GM18861 (cell line): ENCODE measurements around the gene ARF6.
"Not testable (repeated sequence)": the region's sequence is repeated elsewhere in the genome, so short reads cannot be mapped to it uniquely, and the experiment has no call there.

ENCODE experiments used
- ATAC-seq: cut with Tn5 transposase; IDR thresholded peaks from one replicate; pipeline ENCODE4 v1.9.1; 2021; ENCODE audit not compliant: unreplicated experiment

The ARF6 gene

DNA sequence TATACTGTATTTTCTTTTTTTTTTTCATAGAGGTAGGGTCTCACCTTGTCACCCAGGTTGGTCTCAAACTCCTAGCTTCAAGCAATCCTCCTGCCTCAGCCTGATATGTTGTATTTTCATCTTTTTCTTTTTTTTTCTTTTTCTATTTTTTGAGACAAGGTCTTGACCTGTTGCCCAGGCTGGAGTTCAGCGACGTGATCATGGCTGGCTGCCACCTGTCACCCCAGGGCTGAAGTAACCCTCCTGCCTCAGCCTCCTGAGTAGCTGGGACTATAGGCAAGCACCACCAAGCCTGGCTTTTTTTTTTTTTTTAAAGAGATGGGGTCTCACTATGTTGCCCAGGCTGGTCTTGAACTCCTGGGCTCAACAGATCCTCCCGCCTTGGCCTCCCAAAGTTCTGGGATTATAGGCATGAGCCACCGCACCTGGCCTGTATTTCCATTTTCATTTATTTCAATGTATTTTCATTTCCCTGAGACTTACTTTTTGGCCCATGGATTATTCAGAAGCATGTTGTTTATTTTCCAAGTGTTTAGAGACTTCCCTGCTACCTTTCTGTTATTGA, 16.2 kb upstream of the ARF6 start:
- ATAC-seq: no peak

DNA sequence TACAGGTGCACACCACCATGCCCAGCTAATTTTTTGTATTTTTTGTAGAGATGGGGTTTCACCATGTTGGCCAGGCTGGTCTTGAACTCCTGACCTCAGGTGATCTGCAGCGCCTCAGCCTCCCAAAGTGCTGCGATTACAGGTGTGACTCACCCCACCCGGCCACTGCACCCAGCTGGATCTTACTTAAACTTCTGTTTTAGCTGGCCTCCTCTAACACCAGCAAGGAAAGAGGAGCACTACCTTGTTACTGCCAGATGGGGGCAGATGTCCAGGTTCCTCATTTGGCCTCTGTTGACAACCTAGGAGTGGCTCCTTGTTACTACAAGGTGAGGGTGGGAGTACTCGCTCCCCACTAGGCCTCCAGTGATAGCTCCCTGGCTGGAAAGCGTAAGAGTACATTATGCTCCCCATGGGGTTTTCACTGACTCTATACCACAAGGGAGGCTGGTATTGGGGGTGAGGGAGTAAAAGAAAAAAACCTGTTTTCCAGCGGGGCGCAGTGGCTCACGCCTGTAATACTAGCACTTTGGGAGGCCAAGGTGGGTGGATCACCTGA, 13.2 kb upstream of the ARF6 start:
- peak; percentile 90 for ATAC-seq

DNA sequence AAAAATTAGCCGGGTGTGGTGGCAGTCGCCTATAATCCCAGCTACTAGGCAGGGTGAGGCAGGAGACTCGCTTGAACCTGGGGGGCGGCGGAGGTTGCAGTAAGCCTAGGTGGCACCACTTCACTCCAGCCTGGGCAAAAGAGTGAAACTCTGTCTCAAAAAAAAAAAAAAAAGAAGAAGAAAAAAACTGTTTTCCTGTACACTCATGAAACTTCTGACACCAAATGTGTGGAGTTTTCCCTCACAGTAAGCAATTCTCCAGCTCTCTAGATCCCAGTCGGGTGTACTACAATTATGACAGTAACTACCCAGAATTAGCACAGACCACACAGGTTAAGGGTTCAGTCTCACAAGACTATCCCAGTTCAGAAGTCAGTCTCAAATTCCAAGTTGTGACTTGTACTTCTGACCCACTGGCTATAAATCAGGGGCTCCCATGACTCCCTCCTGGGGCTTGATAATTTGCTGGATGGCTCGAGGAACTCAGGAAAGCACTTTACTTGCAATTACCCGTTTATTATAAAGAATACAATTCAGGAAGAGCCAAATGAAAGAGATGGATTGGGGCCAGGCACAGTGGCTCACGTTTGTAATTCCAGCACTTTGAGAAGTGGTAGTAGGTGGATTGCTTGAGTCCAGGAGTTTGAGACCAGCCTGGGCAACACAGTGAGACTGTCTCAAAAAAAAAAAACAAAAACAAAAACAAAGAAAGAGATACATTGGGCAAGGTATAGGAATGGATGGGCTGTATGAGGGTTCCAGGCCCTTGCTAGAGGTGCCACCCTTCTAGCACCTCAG, 12.4 kb upstream of the ARF6 start:
- no peak for ATAC-seq

DNA sequence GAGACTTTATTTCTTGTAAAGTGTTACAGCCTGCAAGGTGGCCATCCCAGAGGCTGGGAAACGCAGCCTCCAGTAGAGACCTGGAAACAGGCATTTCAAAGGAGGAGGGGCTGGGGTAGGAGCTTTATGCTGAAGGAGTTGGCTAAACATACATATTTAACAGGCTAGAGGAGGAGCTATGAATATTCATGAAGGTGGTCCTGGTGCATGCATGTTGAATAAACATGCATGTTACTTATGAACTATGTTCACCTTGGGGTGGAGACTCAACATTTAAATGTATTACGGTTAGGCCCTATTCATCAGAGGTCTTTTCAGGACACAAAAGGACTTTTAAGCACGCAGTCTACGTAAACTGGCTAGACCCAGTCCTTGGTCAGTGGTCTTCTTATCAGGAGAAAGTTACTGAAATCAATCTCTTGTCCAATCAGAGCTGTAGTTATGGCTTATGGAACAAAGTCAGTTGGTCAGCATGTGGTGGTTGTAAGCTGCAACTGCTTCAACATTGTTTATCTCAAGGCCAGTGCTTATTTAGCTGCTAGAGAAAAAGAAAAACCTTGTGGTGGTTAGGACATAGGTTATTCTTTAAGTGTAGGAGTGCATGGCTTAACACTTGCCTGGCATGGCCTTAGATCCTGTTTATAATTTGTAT, 11.4 kb upstream of the ARF6 start:
- no peak for ATAC-seq

DNA sequence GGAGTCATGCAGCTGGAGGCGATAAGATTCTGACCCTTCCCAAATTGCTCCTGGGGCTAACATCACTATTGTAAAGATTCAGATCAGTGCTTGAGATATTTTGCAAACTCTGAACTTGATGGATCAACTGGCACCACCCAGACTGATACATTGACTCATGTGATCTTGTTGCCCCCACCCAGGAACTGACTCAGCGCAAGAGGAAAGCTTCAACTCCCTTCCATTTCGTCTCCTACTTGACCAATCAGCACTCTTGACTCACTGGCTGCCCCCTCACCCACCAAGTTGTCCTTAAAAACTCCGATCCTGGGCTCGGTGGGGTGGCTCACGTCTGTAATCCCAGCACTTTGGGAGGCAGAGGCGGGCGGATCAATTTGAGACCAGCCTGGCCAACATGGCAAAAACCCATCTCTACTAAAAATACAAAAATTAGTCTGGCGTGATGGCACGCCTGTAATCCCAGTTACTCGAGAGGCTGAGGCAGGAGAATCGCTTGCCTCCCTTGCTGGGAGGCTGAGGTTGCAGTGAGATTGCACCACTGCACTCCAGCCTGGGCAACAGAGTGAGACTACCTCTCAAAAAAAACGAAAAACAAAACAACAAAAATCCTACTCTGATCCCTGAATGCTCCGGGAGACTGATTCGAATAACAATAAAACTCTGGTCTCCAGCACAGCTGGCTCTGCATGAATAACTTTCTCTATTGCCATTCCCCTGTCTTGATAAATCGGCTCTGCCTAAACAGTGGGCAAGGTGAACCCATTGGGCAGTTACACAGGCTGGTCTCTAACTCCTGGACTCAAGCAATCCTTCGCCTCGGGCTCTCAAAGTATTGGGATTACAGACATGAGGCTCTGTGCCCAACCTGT, 9.8 kb upstream of the ARF6 start:
- no peak for ATAC-seq

DNA sequence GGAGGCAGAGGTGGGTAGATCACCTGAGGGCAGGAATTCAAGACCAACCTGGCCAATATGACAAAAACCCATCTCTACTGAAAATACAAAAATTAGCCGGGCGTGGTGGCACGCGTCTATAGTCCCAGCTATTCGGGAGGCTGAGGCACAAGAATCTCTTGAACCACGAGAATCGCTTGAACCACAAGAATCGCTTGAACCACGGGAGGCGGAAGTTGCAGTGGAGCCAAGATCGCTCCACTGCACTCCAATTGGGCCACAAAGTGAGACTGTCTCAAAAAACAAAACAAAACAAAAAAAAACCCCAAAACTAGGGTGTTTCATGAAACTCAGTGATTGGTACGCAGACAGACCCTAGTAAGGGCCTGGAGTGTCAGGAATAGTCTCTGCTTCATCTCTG, 6.4 kb upstream of the ARF6 start:
- no peak for ATAC-seq

DNA sequence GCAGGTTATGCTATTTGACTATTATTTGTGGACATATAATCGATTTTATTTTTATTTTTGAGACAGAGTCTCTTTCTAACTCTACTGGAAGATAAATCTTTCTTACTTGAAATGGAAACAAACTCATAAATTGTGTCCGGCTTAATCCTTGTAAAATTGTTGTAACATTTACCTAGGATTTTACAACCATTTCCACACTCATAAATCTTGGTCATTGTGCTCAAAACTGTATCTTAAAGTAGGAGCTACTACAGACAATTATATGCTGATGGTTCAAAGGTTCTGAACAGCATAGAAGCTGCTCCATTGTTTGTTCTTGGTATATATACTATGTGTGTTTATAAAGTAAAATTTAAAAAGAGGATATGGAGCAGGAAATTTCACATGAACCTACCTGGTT, 4.6 kb upstream of the ARF6 start:
- ATAC-seq: no peak

DNA sequence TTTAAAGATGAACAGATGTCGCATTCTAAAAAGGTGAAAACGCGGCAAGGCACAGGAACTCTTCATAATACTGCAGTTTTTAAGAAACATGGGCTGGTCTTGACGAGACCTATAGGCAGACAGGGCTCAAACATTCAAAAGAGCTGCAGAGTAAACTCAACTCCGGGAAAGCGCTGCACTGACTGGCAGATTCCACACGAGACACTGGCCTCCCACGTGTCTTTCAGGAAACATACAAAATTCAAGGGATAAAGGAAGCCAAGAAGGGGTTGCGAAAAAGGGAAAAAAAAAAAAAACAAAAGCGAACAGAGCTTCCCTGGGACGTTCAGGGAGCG, 614 bp upstream of the ARF6 start:
- ATAC-seq: peak; percentile 37

DNA sequence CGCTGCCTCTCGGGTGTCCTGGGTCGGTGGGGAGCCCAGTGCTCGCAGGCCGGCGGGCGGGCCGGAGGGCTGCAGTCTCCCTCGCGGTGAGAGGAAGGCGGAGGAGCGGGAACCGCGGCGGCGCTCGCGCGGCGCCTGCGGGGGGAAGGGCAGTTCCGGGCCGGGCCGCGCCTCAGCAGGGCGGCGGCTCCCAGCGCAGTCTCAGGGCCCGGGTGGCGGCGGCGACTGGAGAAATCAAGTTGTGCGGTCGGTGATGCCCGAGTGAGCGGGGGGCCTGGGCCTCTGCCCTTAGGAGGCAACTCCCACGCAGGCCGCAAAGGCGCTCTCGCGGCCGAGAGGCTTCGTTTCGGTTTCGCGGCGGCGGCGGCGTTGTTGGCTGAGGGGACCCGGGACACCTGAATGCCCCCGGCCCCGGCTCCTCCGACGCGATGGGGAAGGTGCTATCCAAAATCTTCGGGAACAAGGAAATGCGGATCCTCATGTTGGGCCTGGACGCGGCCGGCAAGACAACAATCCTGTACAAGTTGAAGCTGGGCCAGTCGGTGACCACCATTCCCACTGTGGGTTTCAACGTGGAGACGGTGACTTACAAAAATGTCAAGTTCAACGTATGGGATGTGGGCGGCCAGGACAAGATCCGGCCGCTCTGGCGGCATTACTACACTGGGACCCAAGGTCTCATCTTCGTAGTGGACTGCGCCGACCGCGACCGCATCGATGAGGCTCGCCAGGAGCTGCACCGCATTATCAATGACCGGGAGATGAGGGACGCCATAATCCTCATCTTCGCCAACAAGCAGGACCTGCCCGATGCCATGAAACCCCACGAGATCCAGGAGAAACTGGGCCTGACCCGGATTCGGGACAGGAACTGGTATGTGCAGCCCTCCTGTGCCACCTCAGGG, 679 bp downstream of the ARF6 start:
- ATAC-seq: no peak

DNA sequence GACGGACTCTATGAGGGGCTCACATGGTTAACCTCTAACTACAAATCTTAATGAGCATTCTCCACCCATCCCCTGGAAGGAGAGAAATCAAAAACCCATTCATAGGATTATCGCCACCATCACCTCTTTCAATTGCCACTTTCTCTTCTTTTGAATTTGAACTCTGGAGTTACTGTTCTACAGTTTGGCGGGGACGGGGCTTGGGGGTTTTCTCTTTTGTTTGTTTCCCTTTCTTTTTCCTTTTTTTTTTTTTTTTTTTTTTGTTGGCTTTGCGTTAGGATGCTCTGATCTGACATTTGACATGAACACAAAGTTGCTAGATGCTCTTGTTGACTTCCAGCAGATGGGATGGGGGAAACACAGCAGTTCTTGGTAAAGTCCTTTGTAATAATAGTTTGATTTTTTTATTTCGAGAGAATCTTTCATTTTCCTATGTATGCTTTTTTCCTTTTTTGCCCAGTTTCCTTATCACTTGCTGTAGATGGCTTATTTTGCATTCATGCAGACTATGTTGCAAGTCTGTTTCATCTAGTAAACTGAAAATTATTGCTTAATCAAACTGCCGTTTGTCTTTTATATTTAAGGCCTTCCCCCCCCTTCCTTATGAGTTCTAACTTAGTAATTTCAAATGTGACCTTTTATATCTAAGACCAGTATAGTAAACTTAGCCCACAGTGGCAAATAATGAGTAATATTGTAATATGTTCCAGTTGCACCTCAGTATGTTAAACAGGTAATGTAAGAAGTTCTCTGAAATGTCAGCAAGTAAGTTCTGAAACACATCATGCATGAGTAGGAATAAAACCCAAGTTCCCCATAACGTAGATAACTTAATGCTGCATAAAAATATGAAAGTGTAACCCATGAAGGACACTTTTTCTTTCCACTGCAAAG, 1.6 kb downstream of the ARF6 start:
- ATAC-seq: not testable (repeated sequence)

DNA sequence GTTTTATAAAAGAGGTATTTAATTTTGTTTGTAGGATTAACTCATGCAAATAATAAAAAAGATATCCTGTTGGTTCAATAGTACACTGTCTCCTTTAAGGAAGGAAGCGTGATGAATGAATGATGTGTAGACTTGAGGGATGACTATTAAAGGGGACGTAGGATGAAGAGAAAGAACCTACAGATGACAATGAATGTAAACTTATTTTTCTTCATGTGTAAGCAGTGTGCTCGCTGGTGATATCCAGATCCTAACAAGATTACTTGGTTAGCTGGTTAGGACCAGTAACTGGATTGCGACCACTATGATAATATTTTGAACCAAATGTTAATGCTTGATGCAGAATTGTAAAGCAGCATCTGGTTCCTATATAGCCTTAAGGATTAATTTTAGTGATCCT, 2.6 kb downstream of the ARF6 start:
- no peak for ATAC-seq

DNA sequence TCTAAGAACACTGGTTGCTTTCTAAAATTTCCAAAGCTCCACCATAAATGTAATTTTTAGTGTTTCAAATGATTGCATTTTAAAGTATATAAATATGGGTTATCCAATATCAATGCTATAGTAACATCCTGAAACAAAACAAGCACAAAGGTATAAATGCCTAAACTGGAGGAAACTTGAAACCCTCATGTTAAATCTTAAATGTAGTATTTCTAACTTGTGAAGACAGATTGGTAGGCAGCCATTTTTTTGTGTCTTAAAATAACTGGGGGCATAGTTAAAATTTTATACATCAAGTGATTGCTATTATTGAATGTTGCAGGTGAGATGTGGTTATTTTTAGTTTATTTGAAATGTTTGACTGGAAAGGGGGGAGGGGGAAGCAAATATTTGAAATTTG, 3.4 kb downstream of the ARF6 start:
- ATAC-seq: not testable (repeated sequence)

DNA sequence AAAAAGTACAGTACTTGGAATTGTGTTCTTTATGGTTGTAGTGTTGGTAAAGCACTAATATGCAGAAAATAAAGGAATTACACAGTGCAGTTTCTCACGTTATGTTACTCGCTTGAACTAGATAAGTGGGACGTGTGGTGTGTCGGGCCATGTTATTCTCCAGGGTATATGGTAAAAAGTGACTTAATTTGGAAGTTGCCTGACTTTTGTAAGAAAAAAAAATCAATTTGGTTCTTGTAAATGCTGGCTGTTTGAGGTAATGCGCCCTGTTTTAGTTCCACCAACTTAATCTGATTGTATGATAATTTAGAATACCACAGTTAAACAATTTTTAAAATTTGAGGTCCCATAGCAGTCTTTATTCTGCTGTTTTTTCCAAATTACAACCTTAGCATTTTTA, 4.1 kb downstream of the ARF6 start:
- no peak for ATAC-seq

DNA sequence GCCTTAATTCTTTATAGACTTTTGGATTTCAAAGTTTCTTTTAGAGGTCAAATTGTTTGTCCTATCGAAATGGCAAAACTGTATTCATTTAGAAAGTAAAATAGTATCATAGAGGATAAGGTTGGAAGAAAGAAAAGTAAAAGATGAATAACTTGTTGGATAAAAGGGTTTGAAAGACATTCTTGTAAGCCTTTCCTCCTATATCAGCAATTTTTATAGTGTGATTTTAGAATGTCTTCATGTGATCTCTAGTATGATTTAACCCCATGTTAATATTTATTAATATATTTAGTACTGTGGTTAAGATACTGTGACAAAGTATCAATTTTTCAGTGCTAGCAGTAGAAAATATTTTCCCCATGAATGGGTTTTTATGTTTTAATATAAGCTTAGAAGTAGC, 4.5 kb downstream of the ARF6 start:
- no peak for ATAC-seq

DNA sequence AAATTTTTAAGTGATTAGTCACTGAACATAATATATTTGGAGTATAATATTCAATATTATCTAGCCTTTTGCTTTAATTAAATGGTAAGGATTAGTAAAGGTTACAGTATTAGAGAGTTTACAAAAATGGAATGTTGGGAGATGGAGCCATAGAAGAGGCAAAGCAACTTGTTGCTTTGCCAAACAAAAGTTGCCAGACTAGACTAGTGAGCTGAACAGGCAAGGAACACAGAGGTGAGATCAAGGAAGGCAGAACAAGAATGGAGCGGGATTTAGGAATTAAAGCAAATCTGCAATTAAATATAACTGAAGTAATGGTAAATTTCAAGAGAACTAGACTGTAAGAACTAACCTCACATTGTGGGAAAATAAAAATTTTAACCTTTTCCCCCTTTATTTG, 5.1 kb downstream of the ARF6 start:
- no peak for ATAC-seq

DNA sequence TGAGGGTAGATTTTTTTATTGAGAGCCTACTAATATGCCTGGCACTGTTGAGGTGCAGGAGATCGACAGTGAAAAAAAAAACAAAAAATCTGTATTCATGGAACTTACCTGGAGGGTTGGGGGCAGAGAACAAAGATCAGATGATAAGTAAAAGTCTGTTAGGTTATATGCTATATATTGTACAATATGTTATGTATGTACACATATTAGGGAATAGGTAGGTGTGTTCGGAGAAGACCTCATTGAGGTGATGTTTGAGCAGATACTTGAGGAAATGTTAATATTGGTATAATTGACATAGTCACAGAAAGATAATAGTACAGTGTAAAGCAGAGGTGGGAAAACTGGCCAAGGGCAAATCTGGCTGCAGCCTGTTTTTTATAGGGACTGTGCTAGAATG, 5.6 kb downstream of the ARF6 start:
- no peak for ATAC-seq

DNA sequence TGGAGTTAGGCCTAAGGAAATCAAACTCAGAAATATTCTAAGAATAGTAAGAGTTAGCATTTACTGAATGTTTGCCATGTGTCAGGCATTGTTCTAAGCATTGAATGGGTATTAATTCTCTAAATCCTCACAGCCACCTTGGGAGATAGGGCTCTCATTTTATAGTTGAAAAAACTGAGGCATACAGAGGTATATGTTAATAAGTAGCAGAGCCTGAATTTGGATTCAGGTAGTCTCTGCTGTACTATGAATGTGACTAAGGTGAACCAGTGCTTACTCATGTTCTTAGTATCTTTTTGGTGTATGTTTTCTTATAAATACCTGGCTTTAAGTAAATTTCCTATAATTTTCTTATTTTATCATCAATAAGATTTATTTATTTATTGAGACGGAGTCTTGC, 8.1 kb downstream of the ARF6 start:
- ATAC-seq: no peak

DNA sequence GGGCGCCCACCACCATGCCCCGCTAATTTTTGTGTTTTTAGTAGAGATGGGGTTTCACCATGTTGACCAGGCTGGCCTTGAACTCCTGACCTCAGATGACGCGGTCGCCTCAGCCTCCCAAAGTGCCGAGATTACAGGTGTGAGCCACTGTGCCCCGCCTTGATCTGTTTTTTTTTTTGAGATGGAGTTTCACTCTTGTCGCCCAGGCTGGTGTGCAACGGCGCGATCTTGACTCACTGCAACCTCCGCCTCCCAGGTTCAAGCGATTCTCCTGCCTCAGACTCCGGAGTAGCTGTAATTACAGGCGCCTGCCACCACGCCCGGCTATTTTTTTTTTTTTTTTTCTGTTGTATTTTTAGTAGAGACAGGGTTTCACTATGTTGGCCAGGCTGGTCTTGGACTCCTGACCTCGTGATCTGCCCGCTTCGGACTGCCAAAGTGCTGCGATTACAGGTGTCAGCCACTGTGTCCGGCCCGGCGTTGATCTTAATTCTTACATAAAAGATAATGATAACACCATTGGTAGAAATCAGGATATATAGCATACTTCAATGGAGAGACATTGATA, 9.9 kb downstream of the ARF6 start:
- not testable (repeated sequence) for ATAC-seq

DNA sequence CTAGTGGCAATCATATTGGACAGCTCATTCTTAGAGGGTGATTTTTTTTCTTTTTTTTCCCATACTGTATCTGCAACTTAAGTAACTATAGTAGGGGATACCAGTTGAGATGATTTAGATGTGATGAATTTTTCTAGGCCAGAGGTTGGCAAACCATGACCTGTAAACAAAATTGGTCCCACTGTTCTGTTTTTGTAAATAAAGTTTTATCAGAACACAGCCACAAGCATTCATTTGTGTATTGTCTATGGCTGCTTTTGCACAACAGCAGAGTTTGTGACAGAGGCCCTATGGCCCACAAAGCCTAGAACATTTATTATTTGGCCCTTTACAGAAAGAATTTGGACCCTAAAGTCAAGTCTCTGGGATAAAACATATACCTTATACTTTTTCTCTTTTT, 11.4 kb downstream of the ARF6 start:
- no peak for ATAC-seq
